Measurements from ENCODE around the gene CRYZL1. TPM values are rescaled to one million over a fixed set of nuclear protein-coding genes. Genes with fewer than 3 reads are reported as not detected.

Gene CRYZL1
- total RNA-seq, 4 donors from 2014 or later = 14.8 to 29.4 (median 24.4) TPM

DNA sequence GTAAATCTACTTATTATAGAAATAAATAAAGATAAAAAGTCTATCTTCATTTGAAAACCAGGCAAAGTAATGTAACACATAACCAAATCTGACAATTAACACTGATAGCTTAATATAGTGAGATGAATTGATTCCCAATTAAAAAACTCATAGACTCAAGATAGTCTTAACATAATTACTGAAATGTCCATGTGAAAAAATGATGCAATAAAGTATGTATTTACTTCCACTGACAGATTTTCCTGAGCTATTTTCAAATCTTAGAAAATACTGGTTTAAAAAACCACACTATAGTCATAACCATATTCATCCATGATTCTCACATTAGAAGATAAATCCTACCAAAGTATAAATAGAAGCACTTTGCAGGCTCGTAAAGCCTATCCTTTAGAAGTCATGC, 43.5 kb downstream of the CRYZL1 start:
- no peak overlapping the region for H3K4me3 ChIP-seq
- intact Hi-C loops (cut with DNase I; ENCODE audit: low total_unique reads) = no loop called here
- in situ Hi-C loops (cut with MboI; ENCODE audit: low sequenced_read_pairs in 4 of 4) = no loop called here
- ATAC-seq (no peak), DNase-seq (no peak)
- H3K9me3 ChIP-seq = no peaks in the 10 kb centered on the region
- no peak for TF ChIP-seq POLR2A (IDR thresholded peaks at IDR 0.05)
- TF ChIP-seq, protein P1, sequence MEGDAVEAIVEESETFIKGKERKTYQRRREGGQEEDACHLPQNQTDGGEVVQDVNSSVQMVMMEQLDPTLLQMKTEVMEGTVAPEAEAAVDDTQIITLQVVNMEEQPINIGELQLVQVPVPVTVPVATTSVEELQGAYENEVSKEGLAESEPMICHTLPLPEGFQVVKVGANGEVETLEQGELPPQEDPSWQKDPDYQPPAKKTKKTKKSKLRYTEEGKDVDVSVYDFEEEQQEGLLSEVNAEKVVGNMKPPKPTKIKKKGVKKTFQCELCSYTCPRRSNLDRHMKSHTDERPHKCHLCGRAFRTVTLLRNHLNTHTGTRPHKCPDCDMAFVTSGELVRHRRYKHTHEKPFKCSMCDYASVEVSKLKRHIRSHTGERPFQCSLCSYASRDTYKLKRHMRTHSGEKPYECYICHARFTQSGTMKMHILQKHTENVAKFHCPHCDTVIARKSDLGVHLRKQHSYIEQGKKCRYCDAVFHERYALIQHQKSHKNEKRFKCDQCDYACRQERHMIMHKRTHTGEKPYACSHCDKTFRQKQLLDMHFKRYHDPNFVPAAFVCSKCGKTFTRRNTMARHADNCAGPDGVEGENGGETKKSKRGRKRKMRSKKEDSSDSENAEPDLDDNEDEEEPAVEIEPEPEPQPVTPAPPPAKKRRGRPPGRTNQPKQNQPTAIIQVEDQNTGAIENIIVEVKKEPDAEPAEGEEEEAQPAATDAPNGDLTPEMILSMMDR (IDR thresholded peaks at IDR 0.05 in 4 of 5, conservative IDR thresholded peaks at IDR 0.05 in 1 of 5) = no peak
- H3K4me1 ChIP-seq = no peaks in the 10 kb centered on the region
- no peak overlapping the region for H3K27ac ChIP-seq
- H3K36me3 ChIP-seq = peaks cover 0 to 65% of the 10 kb centered on the region in 2 donors
- H3K27me3 ChIP-seq = no peaks in the 10 kb centered on the region

- in situ Hi-C loops (cut with MboI; ENCODE audit: low sequenced_read_pairs in 4 of 4) (no loop called here), intact Hi-C loops (cut with DNase I; ENCODE audit: low total_unique reads) (loop anchor here (1.0 to 2.0 kb wide), 4 partner anchors 16 to 264 kb away; partner anchors contain the start of genes CRYZL1, GART, IFNAR1 and SON)
- Histone ChIP-seq H3K4me3 (peak within 1 kb of the TSS; percentile 55 to 75 (median 70)), H3K9me3 (no peaks in the 10 kb centered on the region), H3K27me3 (no peaks in the 10 kb centered on the region), H3K27ac (peak within 1 kb of the TSS; percentile 78 to 90 (median 84)), H3K36me3 (no peaks in the 10 kb centered on the region), H3K4me1 (peaks cover 10 to 14% of the 10 kb centered on the region in 2 donors)
- peak; percentile 63 to 87 for DNase-seq
- peak; percentile 93 to 95 for ATAC-seq
- TF ChIP-seq POLR2A (IDR thresholded peaks at IDR 0.05) = peak; percentile 55 to 68
- TF ChIP-seq, protein P1 (IDR thresholded peaks at IDR 0.05 in 4 of 5, conservative IDR thresholded peaks at IDR 0.05 in 1 of 5) = peak in 2 of 5 experiments; percentile 6
Measured at GRCh38 chr21:33588485-33589335, 52.8 kb downstream of the CRYZL1 start, which contains the start of gene DONSON. Gene DONSON (minus strand): TSS chr21:33588684. CDS start chr21:33588641, 43 bp downstream.

GRCh38 chr21:33587792-33588484, 53.6 kb downstream of the CRYZL1 start:
- peak; percentile 28 to 38 for ATAC-seq
- in situ Hi-C loops (cut with MboI; ENCODE audit: low sequenced_read_pairs in 4 of 4) (no loop called here), intact Hi-C loops (cut with DNase I; ENCODE audit: low total_unique reads) (loop anchor here (1.0 to 2.0 kb wide), 4 partner anchors 17 to 264 kb away; partner anchors contain the start of genes CRYZL1, GART, IFNAR1 and SON)
- TF ChIP-seq, protein P1 (IDR thresholded peaks at IDR 0.05 in 4 of 5, conservative IDR thresholded peaks at IDR 0.05 in 1 of 5) = no peak
- no peak for TF ChIP-seq POLR2A (IDR thresholded peaks at IDR 0.05)
- Histone ChIP-seq H3K27ac (peak overlapping the region; percentile 78 to 90 (median 84)), H3K9me3 (no peaks in the 10 kb centered on the region), H3K4me3 (peak overlapping the region; percentile 55 to 75 (median 70)), H3K36me3 (no peaks in the 10 kb centered on the region), H3K4me1 (peaks cover 10 to 14% of the 10 kb centered on the region in 2 donors), H3K27me3 (no peaks in the 10 kb centered on the region)
- no peak for DNase-seq

DNA sequence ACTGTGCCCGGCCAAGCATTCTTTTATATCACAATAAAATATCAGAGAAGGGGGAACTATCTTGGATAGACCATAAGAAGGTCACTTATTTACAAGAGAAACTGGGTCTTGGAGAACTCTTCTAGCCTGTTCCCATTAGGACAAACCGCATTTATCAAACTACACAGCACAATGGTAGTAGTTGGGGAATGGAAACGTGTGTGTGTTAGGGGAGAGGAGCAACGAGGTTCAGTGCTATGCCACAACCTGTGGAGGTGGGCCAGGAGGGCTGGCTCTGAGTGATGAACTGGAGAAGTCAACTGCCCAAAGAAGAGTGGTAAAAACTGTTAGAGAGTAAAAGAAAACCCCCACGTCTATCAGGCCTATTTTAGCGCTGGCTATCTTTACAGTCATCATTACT, 54.6 kb downstream of the CRYZL1 start:
- Histone ChIP-seq H3K4me3 (no peak overlapping the region), H3K36me3 (no peaks in the 10 kb centered on the region), H3K9me3 (no peaks in the 10 kb centered on the region), H3K27ac (no peak overlapping the region), H3K27me3 (no peaks in the 10 kb centered on the region), H3K4me1 (peaks cover 10 to 14% of the 10 kb centered on the region in 2 donors)
- TF ChIP-seq, protein P1 (IDR thresholded peaks at IDR 0.05 in 4 of 5, conservative IDR thresholded peaks at IDR 0.05 in 1 of 5) = no peak
- no peak for TF ChIP-seq POLR2A (IDR thresholded peaks at IDR 0.05)
- in situ Hi-C loops (cut with MboI; ENCODE audit: low sequenced_read_pairs in 4 of 4) = no loop called here
- DNase-seq (no peak), ATAC-seq (no peak)
- intact Hi-C loops (cut with DNase I; ENCODE audit: low total_unique reads) = no loop called here
